ENCODE data around the gene TNFRSF11A. TPM values are rescaled to one million over a fixed set of nuclear protein-coding genes. Genes with fewer than 3 reads are reported as not detected.

The TNFRSF11A gene
- total RNA-seq, 1 donor = under 0.01 TPM

DNA sequence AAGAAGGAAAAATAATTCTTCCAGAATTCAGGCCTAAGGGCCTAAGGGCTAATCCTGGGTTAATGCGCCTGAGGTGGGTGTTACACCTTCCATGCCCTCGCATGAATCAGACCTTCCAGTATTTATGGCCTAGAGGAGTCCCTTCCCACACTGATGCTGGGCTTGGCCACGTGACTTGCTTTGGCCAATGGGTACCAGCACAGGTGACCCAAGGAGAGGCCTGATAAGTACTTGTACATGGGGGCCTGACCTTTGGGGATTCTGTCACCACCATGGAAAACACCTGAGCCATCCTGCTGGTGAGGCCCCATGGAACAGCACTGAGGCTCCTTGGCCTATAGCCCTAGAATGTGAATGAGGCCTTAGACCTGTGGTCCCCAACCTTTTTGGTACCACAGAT is 79.8 kb downstream of the TNFRSF11A start:
- peaks cover 15% of the 10 kb centered on the region for H3K27me3 ChIP-seq (ENCODE audit: insufficient read depth, low read length)
- no peak for DNase-seq (ENCODE audit: insufficient read length, low spot score, missing footprints)
- H3K4me1 ChIP-seq (ENCODE audit: insufficient read depth, low read length) = no peaks in the 10 kb centered on the region
- H3K4me2 ChIP-seq (ENCODE audit: insufficient read depth, low read length) = no peak overlapping the region
- H3K79me2 ChIP-seq (ENCODE audit: insufficient read depth, low read length) = no peaks in the 10 kb centered on the region
- H4K20me1 ChIP-seq (ENCODE audit: insufficient read depth, low read length) = no peaks in the 10 kb centered on the region
- no peak for TF ChIP-seq CTCF (IDR thresholded peaks at IDR 0.05; ENCODE audit: extremely low read depth, low read depth, low read length)
- H3K9me3 ChIP-seq (ENCODE audit: low read depth, low read length) = no peaks in the 10 kb centered on the region
- H3K4me3 ChIP-seq (ENCODE audit: insufficient read depth, low read length) = no peak overlapping the region
- no peaks in the 10 kb centered on the region for H3K36me3 ChIP-seq (ENCODE audit: insufficient read depth, low read length)
- H2AFZ ChIP-seq (ENCODE audit: low read length) = no peak overlapping the region
- H3K27ac ChIP-seq (ENCODE audit: low read depth, low read length) = no peak overlapping the region

DNA sequence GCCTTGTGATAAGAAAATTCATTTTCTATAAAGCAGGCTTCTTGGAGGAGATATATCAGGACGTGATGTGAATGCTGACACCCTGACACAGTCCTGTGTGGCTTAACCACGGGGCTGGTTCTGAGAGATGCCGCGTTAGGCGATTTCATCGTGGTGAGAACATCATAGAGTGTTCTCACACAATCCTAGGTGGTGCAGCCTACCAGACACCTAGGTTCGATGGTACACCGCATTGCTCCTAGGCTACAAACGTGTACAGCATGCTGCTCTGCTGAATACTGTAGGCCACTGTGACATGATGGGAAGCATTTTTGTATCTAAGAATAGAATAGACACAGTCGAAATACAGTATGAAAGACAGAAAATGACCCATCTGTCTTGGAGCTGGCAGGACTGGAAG is 82.5 kb downstream of the TNFRSF11A start:
- Histone ChIP-seq H3K9me3 (ENCODE audit: low read depth, low read length) (peaks cover 2% of the 10 kb centered on the region), H3K79me2 (ENCODE audit: insufficient read depth, low read length) (no peaks in the 10 kb centered on the region), H3K4me2 (ENCODE audit: insufficient read depth, low read length) (no peak overlapping the region), H4K20me1 (ENCODE audit: insufficient read depth, low read length) (no peaks in the 10 kb centered on the region), H2AFZ (ENCODE audit: low read length) (no peak overlapping the region), H3K36me3 (ENCODE audit: insufficient read depth, low read length) (no peaks in the 10 kb centered on the region), H3K4me1 (ENCODE audit: insufficient read depth, low read length) (no peaks in the 10 kb centered on the region), H3K27ac (ENCODE audit: low read depth, low read length) (no peak overlapping the region), H3K27me3 (ENCODE audit: insufficient read depth, low read length) (peaks cover 3% of the 10 kb centered on the region), H3K4me3 (ENCODE audit: insufficient read depth, low read length) (no peak overlapping the region)
- TF ChIP-seq CTCF (IDR thresholded peaks at IDR 0.05; ENCODE audit: extremely low read depth, low read depth, low read length) = no peak
- DNase-seq (ENCODE audit: insufficient read length, low spot score, missing footprints) = no peak

DNA sequence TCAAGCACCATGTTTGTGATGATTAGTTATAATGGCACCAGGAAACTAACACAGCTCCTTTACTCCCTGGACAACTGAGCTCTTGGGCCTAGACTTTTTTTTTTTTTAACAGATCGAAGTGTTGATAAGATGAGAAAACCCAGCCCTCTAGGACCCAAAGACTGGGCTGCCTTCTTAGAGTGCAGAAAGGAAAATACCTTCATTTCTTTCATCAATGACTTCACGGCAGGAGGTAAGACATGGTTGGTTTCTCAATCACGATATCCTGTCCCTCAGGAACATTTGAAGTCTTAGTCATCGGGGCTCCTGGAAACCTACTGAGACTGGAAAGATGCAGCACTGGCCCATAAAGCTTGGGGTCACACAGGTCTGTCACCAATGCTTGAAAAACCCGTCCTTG is 84.7 kb downstream of the TNFRSF11A start:
- no peak for TF ChIP-seq CTCF (IDR thresholded peaks at IDR 0.05; ENCODE audit: extremely low read depth, low read depth, low read length)
- Histone ChIP-seq H3K36me3 (ENCODE audit: insufficient read depth, low read length) (no peaks in the 10 kb centered on the region), H4K20me1 (ENCODE audit: insufficient read depth, low read length) (no peaks in the 10 kb centered on the region), H3K9me3 (ENCODE audit: low read depth, low read length) (peaks cover 2% of the 10 kb centered on the region), H3K27ac (ENCODE audit: low read depth, low read length) (no peak overlapping the region), H3K4me2 (ENCODE audit: insufficient read depth, low read length) (no peak overlapping the region), H3K27me3 (ENCODE audit: insufficient read depth, low read length) (peaks cover 21% of the 10 kb centered on the region), H2AFZ (ENCODE audit: low read length) (no peak overlapping the region), H3K79me2 (ENCODE audit: insufficient read depth, low read length) (no peaks in the 10 kb centered on the region), H3K4me3 (ENCODE audit: insufficient read depth, low read length) (no peak overlapping the region), H3K4me1 (ENCODE audit: insufficient read depth, low read length) (no peaks in the 10 kb centered on the region)
- DNase-seq (ENCODE audit: insufficient read length, low spot score, missing footprints) = no peak

DNA sequence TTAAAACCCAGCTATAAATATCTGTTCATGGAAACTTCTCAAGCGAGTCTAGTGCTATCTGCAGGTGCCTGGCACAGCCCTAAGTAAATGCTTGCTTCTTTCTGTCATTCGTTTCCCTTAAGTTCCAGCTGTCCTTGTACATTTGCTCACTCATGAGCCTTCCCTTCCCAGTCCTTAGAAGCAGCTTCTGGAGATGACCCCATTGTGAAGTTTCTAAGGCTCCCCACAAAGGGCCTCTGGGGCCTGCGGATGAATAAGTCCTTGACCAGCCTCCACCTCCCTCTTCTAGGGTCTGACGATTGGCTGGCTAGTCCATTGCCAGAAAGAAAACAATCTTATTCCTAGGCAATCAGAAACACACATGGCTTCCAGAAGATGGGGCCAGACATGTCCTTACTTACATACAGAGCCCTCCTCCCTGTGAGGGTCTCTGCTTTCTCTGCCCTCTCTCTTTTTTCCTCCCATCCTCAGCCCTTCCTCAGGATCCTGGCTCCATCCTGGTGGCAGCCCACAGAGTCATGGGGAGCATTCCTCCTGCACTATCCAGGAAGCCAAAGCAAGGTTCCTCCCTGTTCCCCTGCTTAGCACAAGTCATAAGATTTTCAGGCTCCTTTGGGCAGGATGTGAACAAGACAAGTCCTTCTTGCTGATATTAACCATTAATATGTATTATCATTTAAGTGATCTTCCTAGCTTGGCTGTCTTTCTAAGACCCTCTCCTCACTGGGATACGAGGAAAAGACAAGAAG is 87.3 kb downstream of the TNFRSF11A start:
- TF ChIP-seq CTCF (IDR thresholded peaks at IDR 0.05; ENCODE audit: extremely low read depth, low read depth, low read length) = no peak
- Histone ChIP-seq H3K79me2 (ENCODE audit: insufficient read depth, low read length) (no peaks in the 10 kb centered on the region), H3K4me3 (ENCODE audit: insufficient read depth, low read length) (no peak overlapping the region), H3K27ac (ENCODE audit: low read depth, low read length) (no peak overlapping the region), H3K4me2 (ENCODE audit: insufficient read depth, low read length) (no peak overlapping the region), H4K20me1 (ENCODE audit: insufficient read depth, low read length) (no peaks in the 10 kb centered on the region), H3K4me1 (ENCODE audit: insufficient read depth, low read length) (no peaks in the 10 kb centered on the region), H3K27me3 (ENCODE audit: insufficient read depth, low read length) (peaks cover 26% of the 10 kb centered on the region), H2AFZ (ENCODE audit: low read length) (no peak overlapping the region), H3K9me3 (ENCODE audit: low read depth, low read length) (peaks cover 2% of the 10 kb centered on the region), H3K36me3 (ENCODE audit: insufficient read depth, low read length) (no peaks in the 10 kb centered on the region)
- no peak for DNase-seq (ENCODE audit: insufficient read length, low spot score, missing footprints)

Data from osteoblast (primary cell).